Measurements from ENCODE around the gene FIS1.

DNA sequence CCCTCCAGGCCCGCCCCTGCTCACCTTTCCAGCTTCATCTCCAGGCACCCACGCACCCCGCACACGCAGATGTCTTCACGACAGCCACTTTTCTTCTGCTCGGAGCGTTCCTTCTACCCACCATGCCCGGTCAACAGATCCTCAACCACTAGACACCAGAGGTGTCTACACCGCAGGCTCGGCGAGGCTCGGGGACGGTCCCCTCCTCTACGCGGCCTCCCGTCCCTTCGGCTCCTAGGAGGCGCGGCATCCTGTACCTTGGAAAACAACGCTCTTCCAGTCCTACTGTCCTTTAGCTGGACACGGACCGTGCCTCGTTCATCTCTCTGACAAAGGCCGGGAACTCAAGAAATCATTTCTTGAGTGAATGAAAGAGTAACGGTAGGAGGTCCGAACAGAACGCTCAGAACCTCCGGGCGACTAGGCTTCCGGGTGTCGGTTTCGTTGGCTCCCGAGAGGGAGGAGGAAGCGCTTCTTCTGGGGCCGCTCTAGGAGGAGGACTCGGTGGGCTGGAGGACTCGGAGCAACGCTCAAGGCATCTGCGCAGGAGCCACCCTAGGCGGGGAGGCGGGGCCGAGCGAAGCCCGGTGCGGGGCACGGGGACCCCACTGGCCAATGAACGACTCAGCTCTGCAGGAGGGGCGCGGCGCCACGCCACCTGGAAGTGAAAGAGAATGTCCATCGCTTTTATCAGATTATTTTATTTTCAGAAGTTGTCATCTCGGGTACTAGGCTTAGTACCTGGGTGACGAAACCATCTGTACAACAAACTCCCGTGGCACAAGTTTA lies 7.2 kb upstream of the FIS1 start:
- TF ChIP-seq EZH2 (IDR thresholded peaks at IDR 0.05): no peak
- TF ChIP-seq POLR2A (IDR thresholded peaks at IDR 0.05; ENCODE audit: borderline replicate concordance, extremely low read depth, insufficient read depth, insufficient read length): peak; percentile 59
- TF ChIP-seq, protein P1, sequence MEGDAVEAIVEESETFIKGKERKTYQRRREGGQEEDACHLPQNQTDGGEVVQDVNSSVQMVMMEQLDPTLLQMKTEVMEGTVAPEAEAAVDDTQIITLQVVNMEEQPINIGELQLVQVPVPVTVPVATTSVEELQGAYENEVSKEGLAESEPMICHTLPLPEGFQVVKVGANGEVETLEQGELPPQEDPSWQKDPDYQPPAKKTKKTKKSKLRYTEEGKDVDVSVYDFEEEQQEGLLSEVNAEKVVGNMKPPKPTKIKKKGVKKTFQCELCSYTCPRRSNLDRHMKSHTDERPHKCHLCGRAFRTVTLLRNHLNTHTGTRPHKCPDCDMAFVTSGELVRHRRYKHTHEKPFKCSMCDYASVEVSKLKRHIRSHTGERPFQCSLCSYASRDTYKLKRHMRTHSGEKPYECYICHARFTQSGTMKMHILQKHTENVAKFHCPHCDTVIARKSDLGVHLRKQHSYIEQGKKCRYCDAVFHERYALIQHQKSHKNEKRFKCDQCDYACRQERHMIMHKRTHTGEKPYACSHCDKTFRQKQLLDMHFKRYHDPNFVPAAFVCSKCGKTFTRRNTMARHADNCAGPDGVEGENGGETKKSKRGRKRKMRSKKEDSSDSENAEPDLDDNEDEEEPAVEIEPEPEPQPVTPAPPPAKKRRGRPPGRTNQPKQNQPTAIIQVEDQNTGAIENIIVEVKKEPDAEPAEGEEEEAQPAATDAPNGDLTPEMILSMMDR (IDR thresholded peaks at IDR 0.05 in 2 of 3, conservative IDR thresholded peaks at IDR 0.05 in 1 of 3; ENCODE audit: borderline replicate concordance in 1 of 3, insufficient read depth in 1 of 3, low read depth in 2 of 3, low read length in 2 of 3): no peak
- TF ChIP-seq ZFX (IDR thresholded peaks at IDR 0.05): peak; percentile 73; the same call in 1 of the 2 replicates
- TF ChIP-seq, protein P2, sequence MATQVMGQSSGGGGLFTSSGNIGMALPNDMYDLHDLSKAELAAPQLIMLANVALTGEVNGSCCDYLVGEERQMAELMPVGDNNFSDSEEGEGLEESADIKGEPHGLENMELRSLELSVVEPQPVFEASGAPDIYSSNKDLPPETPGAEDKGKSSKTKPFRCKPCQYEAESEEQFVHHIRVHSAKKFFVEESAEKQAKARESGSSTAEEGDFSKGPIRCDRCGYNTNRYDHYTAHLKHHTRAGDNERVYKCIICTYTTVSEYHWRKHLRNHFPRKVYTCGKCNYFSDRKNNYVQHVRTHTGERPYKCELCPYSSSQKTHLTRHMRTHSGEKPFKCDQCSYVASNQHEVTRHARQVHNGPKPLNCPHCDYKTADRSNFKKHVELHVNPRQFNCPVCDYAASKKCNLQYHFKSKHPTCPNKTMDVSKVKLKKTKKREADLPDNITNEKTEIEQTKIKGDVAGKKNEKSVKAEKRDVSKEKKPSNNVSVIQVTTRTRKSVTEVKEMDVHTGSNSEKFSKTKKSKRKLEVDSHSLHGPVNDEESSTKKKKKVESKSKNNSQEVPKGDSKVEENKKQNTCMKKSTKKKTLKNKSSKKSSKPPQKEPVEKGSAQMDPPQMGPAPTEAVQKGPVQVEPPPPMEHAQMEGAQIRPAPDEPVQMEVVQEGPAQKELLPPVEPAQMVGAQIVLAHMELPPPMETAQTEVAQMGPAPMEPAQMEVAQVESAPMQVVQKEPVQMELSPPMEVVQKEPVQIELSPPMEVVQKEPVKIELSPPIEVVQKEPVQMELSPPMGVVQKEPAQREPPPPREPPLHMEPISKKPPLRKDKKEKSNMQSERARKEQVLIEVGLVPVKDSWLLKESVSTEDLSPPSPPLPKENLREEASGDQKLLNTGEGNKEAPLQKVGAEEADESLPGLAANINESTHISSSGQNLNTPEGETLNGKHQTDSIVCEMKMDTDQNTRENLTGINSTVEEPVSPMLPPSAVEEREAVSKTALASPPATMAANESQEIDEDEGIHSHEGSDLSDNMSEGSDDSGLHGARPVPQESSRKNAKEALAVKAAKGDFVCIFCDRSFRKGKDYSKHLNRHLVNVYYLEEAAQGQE (IDR thresholded peaks at IDR 0.05; ENCODE audit: low read depth): no peak
- no peak for TF ChIP-seq RAD21 (IDR thresholded peaks at IDR 0.05; ENCODE audit: low read depth)
- TF ChIP-seq, protein P3, sequence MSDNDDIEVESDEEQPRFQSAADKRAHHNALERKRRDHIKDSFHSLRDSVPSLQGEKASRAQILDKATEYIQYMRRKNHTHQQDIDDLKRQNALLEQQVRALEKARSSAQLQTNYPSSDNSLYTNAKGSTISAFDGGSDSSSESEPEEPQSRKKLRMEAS (IDR thresholded peaks at IDR 0.05): no peak
- TF ChIP-seq JUND (IDR thresholded peaks at IDR 0.05): no peak
- TF ChIP-seq ELF1 (IDR thresholded peaks at IDR 0.05; ENCODE audit: borderline replicate concordance, low read depth): no peak
